K562 (cell line): Measurements from ENCODE around the gene FSTL4. TPM values are rescaled to one million over a fixed set of nuclear protein-coding genes. Genes with fewer than 3 reads are reported as not detected.

Experiments
- CHD1 ChIP-seq: fragments of 200-600 bp; sonication (generic); IDR thresholded peaks from one replicate; pipeline ENCODE4 v1.6.1; 2012; ENCODE audit warnings: mild to moderate bottlenecking, moderate library complexity, low read length, inconsistent platforms
- CSDE1 ChIP-seq, 2 experiments: fragments of 450-650 bp; IDR thresholded peaks; 2 replicates each; pipeline ENCODE4 v1.6.1; 2016; ENCODE audit warnings: mild to moderate bottlenecking in 1 of 2
- ELF4 ChIP-seq: fragments of 450-650 bp; formaldehyde crosslinking; IDR thresholded peaks from 2 replicates; pipeline ENCODE4 v1.4.0; 2022; ENCODE audit warnings: missing genetic modification characterization
- NCOA4 ChIP-seq: fragments of 450-650 bp; IDR thresholded peaks from 2 replicates; pipeline ENCODE4 v1.6.1; 2018; ENCODE audit warnings: mild to moderate bottlenecking; ENCODE audit not compliant: partially characterized antibody
- ZBTB1 ChIP-seq: sonication (generic); formaldehyde crosslinking; IDR thresholded peaks from 2 replicates; pipeline ENCODE4 v1.8.1; 2023; ENCODE audit warnings: missing genetic modification reagents, low read depth, mild to moderate bottlenecking, borderline replicate concordance
- ZZZ3 ChIP-seq: fragments of 450-650 bp; IDR thresholded peaks from 2 replicates; pipeline ENCODE4 v1.6.1; 2016; ENCODE audit warnings: antibody characterized with exemption, mild to moderate bottlenecking, moderate library complexity
- polyA plus RNA-seq, 8 experiments: library from polyadenylated mRNA; depleted of rRNA in 4 of 8; stranded (reverse) in 5 of 8; unstranded in 3 of 8; fragments of >200 nt; fragmentation: Nextera tagmentation in 2 of 8; fragmentation: Illumina TruSeq in 1 of 8; extraction: Ambion mirVana in 2 of 8; extraction: Trizol in 1 of 8; gene quantifications; 2 replicates each; pipeline versions ENCODE4 v1.2.1 to v1.2.3, GENCODE V29; 2011 to 2014; ENCODE audit warnings: inconsistent platforms in 1 of 8, missing spikeins in 1 of 8
- total RNA-seq, 7 experiments: library from RNA; depleted of rRNA in 6 of 7; stranded (reverse); fragments of >200 nt in 6 of 7; fragmentation: Illumina TruSeq in 2 of 7; extraction: Trizol in 2 of 7; gene quantifications; 2 replicates each; pipeline versions ENCODE4 v1.2.1 to v1.2.3, GENCODE V29; 2011 to 2021; ENCODE audit warnings: low replicate concordance in 1 of 7
- TF ChIP-seq, protein P1 (sequence below): sonication (generic); formaldehyde crosslinking; IDR thresholded peaks from 2 replicates; pipeline ENCODE4 v1.8.1; 2023; ENCODE audit warnings: mild to moderate bottlenecking, missing genetic modification reagents
- TF ChIP-seq, protein P2 (sequence below): fragments of 450-650 bp; IDR thresholded peaks from 2 replicates; pipeline ENCODE4 v1.6.1; 2014; ENCODE audit warnings: low read depth, mild to moderate bottlenecking, moderate library complexity, borderline replicate concordance

FSTL4 gene
- total and polyA plus RNA-seq, 9 of the 15 experiments (the other 6 are each of a cell fraction or from before 2014, with no cell fraction given) = 0.08 to 0.18 (median 0.10) TPM; not detected in 5

DNA sequence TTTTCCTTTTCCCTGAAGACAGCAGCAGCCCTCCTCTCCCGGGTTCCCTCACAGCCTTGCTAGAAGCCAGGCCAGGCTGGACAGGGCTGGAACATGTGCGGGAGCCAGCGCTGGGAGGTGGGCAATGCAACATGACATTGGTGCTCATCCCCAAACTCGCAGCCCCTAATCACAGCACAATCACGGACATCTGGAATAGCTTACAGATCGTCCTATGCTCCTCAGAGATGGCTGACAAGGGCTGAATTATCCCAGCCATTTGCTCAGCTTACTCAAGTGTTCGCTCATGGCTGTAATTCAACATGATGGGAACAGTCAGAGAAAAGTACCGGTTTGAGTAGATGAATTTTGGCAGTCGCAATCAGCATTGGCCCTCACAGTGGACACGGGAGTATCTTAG lies 49.8 kb downstream of the FSTL4 start (continued):
- TF ChIP-seq, protein P1, sequence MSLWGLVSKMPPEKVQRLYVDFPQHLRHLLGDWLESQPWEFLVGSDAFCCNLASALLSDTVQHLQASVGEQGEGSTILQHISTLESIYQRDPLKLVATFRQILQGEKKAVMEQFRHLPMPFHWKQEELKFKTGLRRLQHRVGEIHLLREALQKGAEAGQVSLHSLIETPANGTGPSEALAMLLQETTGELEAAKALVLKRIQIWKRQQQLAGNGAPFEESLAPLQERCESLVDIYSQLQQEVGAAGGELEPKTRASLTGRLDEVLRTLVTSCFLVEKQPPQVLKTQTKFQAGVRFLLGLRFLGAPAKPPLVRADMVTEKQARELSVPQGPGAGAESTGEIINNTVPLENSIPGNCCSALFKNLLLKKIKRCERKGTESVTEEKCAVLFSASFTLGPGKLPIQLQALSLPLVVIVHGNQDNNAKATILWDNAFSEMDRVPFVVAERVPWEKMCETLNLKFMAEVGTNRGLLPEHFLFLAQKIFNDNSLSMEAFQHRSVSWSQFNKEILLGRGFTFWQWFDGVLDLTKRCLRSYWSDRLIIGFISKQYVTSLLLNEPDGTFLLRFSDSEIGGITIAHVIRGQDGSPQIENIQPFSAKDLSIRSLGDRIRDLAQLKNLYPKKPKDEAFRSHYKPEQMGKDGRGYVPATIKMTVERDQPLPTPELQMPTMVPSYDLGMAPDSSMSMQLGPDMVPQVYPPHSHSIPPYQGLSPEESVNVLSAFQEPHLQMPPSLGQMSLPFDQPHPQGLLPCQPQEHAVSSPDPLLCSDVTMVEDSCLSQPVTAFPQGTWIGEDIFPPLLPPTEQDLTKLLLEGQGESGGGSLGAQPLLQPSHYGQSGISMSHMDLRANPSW (CRISPR knock-in tag) = no peak
- TF ChIP-seq, protein P2, sequence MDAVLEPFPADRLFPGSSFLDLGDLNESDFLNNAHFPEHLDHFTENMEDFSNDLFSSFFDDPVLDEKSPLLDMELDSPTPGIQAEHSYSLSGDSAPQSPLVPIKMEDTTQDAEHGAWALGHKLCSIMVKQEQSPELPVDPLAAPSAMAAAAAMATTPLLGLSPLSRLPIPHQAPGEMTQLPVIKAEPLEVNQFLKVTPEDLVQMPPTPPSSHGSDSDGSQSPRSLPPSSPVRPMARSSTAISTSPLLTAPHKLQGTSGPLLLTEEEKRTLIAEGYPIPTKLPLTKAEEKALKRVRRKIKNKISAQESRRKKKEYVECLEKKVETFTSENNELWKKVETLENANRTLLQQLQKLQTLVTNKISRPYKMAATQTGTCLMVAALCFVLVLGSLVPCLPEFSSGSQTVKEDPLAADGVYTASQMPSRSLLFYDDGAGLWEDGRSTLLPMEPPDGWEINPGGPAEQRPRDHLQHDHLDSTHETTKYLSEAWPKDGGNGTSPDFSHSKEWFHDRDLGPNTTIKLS = no peak
- no peak for TF ChIP-seq ZBTB1
- no peak for TF ChIP-seq CSDE1 (IDR thresholded peaks at IDR 0.05)
- TF ChIP-seq CHD1 = no peak
- TF ChIP-seq NCOA4 = no peak
- no peak for TF ChIP-seq ELF4 (CRISPR knock-in tag)
- no peak for TF ChIP-seq ZZZ3
